ENCODE data around the gene MYO16.
A peak's percentile ranks its signal among the peaks of the same experiment; 100 is the strongest.

The MYO16 gene

GRCh38 chr13:108917581-108917980 lies 288.2 kb downstream of the MYO16 start:
- no peak for TF ChIP-seq CTCF (conservative IDR thresholded peaks at IDR 0.05; ENCODE audit: low read depth, low read length)
- H3K4me3 ChIP-seq (ENCODE audit: low read length), result no peak overlapping the region
- peak; percentile 73 for DNase-seq (ENCODE audit: low read depth)

- no peak overlapping the region for H3K4me3 ChIP-seq (ENCODE audit: low read length)
- DNase-seq (ENCODE audit: low read depth), result no peak
- TF ChIP-seq CTCF (conservative IDR thresholded peaks at IDR 0.05; ENCODE audit: low read depth, low read length), result no peak
Measured at GRCh38 chr13:108919036-108919907, 289.9 kb downstream of the MYO16 start.

- no peak for DNase-seq (ENCODE audit: low read depth)
Measured at GRCh38 chr13:108920137-108920536, 290.7 kb downstream of the MYO16 start.

GRCh38 chr13:108921238-108921637 lies 291.8 kb downstream of the MYO16 start:
- no peak for DNase-seq (ENCODE audit: low read depth)
- TF ChIP-seq CTCF (conservative IDR thresholded peaks at IDR 0.05; ENCODE audit: low read depth, low read length), result no peak
- H3K4me3 ChIP-seq (ENCODE audit: low read length), result no peak overlapping the region

More at GRCh38 chr13:108920137-108920536, 290.7 kb downstream of the MYO16 start:
- no peak overlapping the region for H3K4me3 ChIP-seq (ENCODE audit: low read length)
- no peak for TF ChIP-seq CTCF (conservative IDR thresholded peaks at IDR 0.05; ENCODE audit: low read depth, low read length)

- DNase-seq (ENCODE audit: low read depth), result no peak
- TF ChIP-seq CTCF (conservative IDR thresholded peaks at IDR 0.05; ENCODE audit: low read depth, low read length), result no peak
- H3K4me3 ChIP-seq (ENCODE audit: low read length), result no peak overlapping the region
Measured at GRCh38 chr13:108922108-108922507, 292.7 kb downstream of the MYO16 start.

GRCh38 chr13:108923386-108924047 lies 294.1 kb downstream of the MYO16 start:
- DNase-seq (ENCODE audit: low read depth), result no peak
- H3K4me3 ChIP-seq (ENCODE audit: low read length), result no peak overlapping the region
- no peak for TF ChIP-seq CTCF (conservative IDR thresholded peaks at IDR 0.05; ENCODE audit: low read depth, low read length)
